ENCODE results near the gene MYL6. TPM values are rescaled to one million over a fixed set of nuclear protein-coding genes. Genes with fewer than 3 reads are reported as not detected.

Gene MYL6
- total and polyA plus RNA-seq, 10 of the 15 experiments (the other 5 are each of a cell fraction or from before 2014, with no cell fraction given): 1,000 to 4,116 (median 1,828) TPM

GRCh38 chr12:56152132-56152755 lies 5.9 kb upstream of the MYL6 start, which contains the start of gene MYL6B (continued):
- TF ChIP-seq PRDM15 (CRISPR knock-in tag; IDR thresholded peaks at IDR 0.05) (no peak), BRCA1 (IDR thresholded peaks at IDR 0.05; ENCODE audit: low read depth, low read length) (no peak), SREBF1 (IDR thresholded peaks at IDR 0.05; ENCODE audit: low read length) (peak; percentile 50; the same call in 1 of the 2 replicates), SPI1 (IDR thresholded peaks at IDR 0.05; ENCODE audit: borderline replicate concordance, insufficient read depth, low read depth, low read length) (no peak), ATF7 (IDR thresholded peaks at IDR 0.05; ENCODE audit: low read depth) (peak; percentile 27; the same call in 1 of the 2 replicates), GATAD2B (conservative IDR thresholded peaks at IDR 0.05; ENCODE audit: low read depth) (peak; percentile 42; the same call in 1 of the 2 replicates), POU2F2 (IDR thresholded peaks at IDR 0.05; ENCODE audit: borderline replicate concordance, low read depth, low read length) (peak; percentile 80; the same call in 2 of the 3 replicates), SMAD1 (IDR thresholded peaks at IDR 0.05; ENCODE audit: low read depth, partially characterized antibody) (no peak), EGR1 (IDR thresholded peaks at IDR 0.05; ENCODE audit: borderline replicate concordance in 1 of 2, low read depth in 2 of 2, low read length in 2 of 2) (no peak), NRF1 (conservative IDR thresholded peaks at IDR 0.05; ENCODE audit: low read depth, low read length) (no peak), HDGF (IDR thresholded peaks at IDR 0.05) (0 out of 2 replicates have a peak, but pooled peaks have one; percentile 32), ASH2L (IDR thresholded peaks at IDR 0.05; ENCODE audit: borderline replicate concordance, low read depth) (no peak), CBX3 (IDR thresholded peaks at IDR 0.05; ENCODE audit: borderline replicate concordance, low read depth) (no peak), USF2 (IDR thresholded peaks at IDR 0.05; ENCODE audit: borderline replicate concordance, low read depth, low read length) (no peak), FOXM1 (IDR thresholded peaks at IDR 0.05; ENCODE audit: low read depth, low read length) (no peak), SMAD5 (IDR thresholded peaks at IDR 0.05; ENCODE audit: low read depth) (peak; percentile 11; the same call in 1 of the 2 replicates), SKIL (IDR thresholded peaks at IDR 0.05; ENCODE audit: low read depth, poor library complexity, severe bottlenecking) (peak; percentile 30), CHD2 (IDR thresholded peaks at IDR 0.05; ENCODE audit: borderline replicate concordance, low read depth, low read length) (peak; percentile 84), YBX1 (IDR thresholded peaks at IDR 0.05) (no peak), NFYB (IDR thresholded peaks at IDR 0.05; ENCODE audit: insufficient read depth, low read depth, low read length) (no peak)
